Thymus (tissue), 11 donors: ENCODE measurements around the gene PTDSS2. TPM values are rescaled to one million over a fixed set of nuclear protein-coding genes. Genes with fewer than 3 reads are reported as not detected.

ENCODE experiments used
- DNase-seq, 9 donors: peaks; one replicate each; pipeline ENCODE4 v3.0.0-alpha.2; 2013; ENCODE audit warnings: low spot score in 9 of 9, low read depth in 6 of 9, missing footprints in 1 of 9
- H3K27ac ChIP-seq, 2 donors: one replicate each; pipeline ENCODE4 v1.5.1; 2013; ENCODE audit warnings: control low read depth in 1 of 2, low read depth in 1 of 2, low read length in 1 of 2, mild to moderate bottlenecking in 1 of 2, moderate library complexity in 1 of 2
- H3K27me3 ChIP-seq, 2 donors: one replicate each; pipeline ENCODE4 v1.5.1; 2013; ENCODE audit warnings: low read length in 1 of 2; ENCODE audit not compliant: control insufficient read depth in 2 of 2, insufficient read depth in 1 of 2
- H3K36me3 ChIP-seq, 2 donors: one replicate each; pipeline ENCODE4 v1.5.1; 2013; ENCODE audit warnings: low read length in 1 of 2, mild to moderate bottlenecking in 1 of 2, moderate library complexity in 1 of 2; ENCODE audit not compliant: control insufficient read depth in 2 of 2, insufficient read depth in 2 of 2
- H3K4me1 ChIP-seq, 2 donors: one replicate each; pipeline ENCODE4 v1.5.1; 2013; ENCODE audit warnings: low read length in 2 of 2; ENCODE audit not compliant: control insufficient read depth in 2 of 2, insufficient read depth in 2 of 2
- H3K4me3 ChIP-seq, 2 donors: one replicate each; pipeline ENCODE4 v1.5.1; 2013; ENCODE audit warnings: low read length in 2 of 2, control low read depth in 1 of 2, mild to moderate bottlenecking in 1 of 2
- H3K9me3 ChIP-seq, 2 donors: one replicate each; pipeline ENCODE4 v1.5.1; 2013; ENCODE audit warnings: low read length in 1 of 2, mild to moderate bottlenecking in 1 of 2; ENCODE audit not compliant: control insufficient read depth in 2 of 2, insufficient read depth in 1 of 2
- WGBS: extraction: QIAGEN DNeasy Blood & Tissue Kit; methylation state at CpG from one replicate; pipeline ENCODE4 v1.1.7; 2013; 5-methylcytosine and 5-hydroxymethylcytosine counted together
- polyA plus RNA-seq: library from polyadenylated mRNA; stranded (reverse); fragments of 200-250 nt; gene quantifications from one replicate; pipeline ENCODE4 v1.2.3, GENCODE V29; 2013
- total RNA-seq: library from RNA; stranded (reverse); fragments of 120-200 nt; gene quantifications from one replicate; pipeline ENCODE4 v1.2.4, GENCODE V29; 2013
- donor health status: healthy.

Gene PTDSS2
- total and polyA plus RNA-seq, 2 donors = 12.1 to 24.1 TPM

GRCh38 chr11:533586-534395 is 83.7 kb downstream of the PTDSS2 start:
- DNase-seq = no peak
- H3K27ac ChIP-seq = no peak overlapping the region
- H3K4me3 ChIP-seq = peak overlapping the region; percentile 61 to 88
- WGBS = 97% methylated on average over 37 of the region's 37 CpGs
- H3K36me3 ChIP-seq = peaks cover 29 to 31% of the 10 kb centered on the region in 2 donors
- peaks cover 0 to 6% of the 10 kb centered on the region in 2 donors for H3K9me3 ChIP-seq
- H3K27me3 ChIP-seq = peaks cover 19 to 30% of the 10 kb centered on the region in 2 donors
- peaks cover 23 to 31% of the 10 kb centered on the region in 2 donors for H3K4me1 ChIP-seq

GRCh38 chr11:534396-535209 is 84.5 kb downstream of the PTDSS2 start:
- Histone ChIP-seq H3K4me3 (peak overlapping the region; percentile 61 to 88), H3K9me3 (peaks cover 0 to 6% of the 10 kb centered on the region in 2 donors), H3K27ac (peak overlapping the region in 1 of 2 donors; percentile 73), H3K27me3 (peaks cover 19 to 34% of the 10 kb centered on the region in 2 donors), H3K4me1 (peaks cover 23 to 31% of the 10 kb centered on the region in 2 donors), H3K36me3 (peaks cover 29 to 31% of the 10 kb centered on the region in 2 donors)
- WGBS = 13% methylated on average over 65 of the region's 66 CpGs
- peak in 1 of 9 donors; percentile 40 for DNase-seq

- peak overlapping the region in 1 of 2 donors; percentile 73 for H3K27ac ChIP-seq
These were observed 85.1 kb downstream of the PTDSS2 start for GRCh38 chr11:535210-535518.

GRCh38 chr11:535519-536454 is 85.7 kb downstream of the PTDSS2 start, which contains the start of gene HRAS:
Gene HRAS (minus strand): TSS chr11:535576.
- peaks cover 19 to 39% of the 10 kb centered on the region in 2 donors for H3K27me3 ChIP-seq
- under 1% methylated on average over 97 of the region's 97 CpGs for WGBS

More at GRCh38 chr11:535210-535518, 85.1 kb downstream of the PTDSS2 start:
- H3K9me3 ChIP-seq = peaks cover 0 to 6% of the 10 kb centered on the region in 2 donors
- peaks cover 28 to 29% of the 10 kb centered on the region in 2 donors for H3K36me3 ChIP-seq
- WGBS = 1% methylated on average over 54 of the region's 56 CpGs
- H3K27me3 ChIP-seq = peaks cover 19 to 39% of the 10 kb centered on the region in 2 donors
- H3K4me1 ChIP-seq = peaks cover 23 to 31% of the 10 kb centered on the region in 2 donors
- DNase-seq = no peak
- H3K4me3 ChIP-seq = peak overlapping the region in 1 of 2 donors; percentile 88

GRCh38 chr11:536841-537621 is 87.0 kb downstream of the PTDSS2 start, which contains the start of gene LRRC56:
Gene LRRC56 (plus strand): TSS chr11:537527. CDS start chr11:540685, 3,158 bp downstream.
- 2% methylated on average over 93 of the region's 93 CpGs for WGBS
- Histone ChIP-seq H3K27me3 (peaks cover 19 to 39% of the 10 kb centered on the region in 2 donors), H3K4me3 (peak within 1 kb of the TSS; percentile 26 to 88), H3K4me1 (peaks cover 23 to 31% of the 10 kb centered on the region in 2 donors), H3K36me3 (peaks cover 17% of the 10 kb centered on the region in 2 donors), H3K9me3 (peaks cover 0 to 6% of the 10 kb centered on the region in 2 donors), H3K27ac (peak within 1 kb of the TSS in 1 of 2 donors; percentile 3)
- DNase-seq = peak in 4 of 9 donors; percentile 62 to 83 (median 78)

More at GRCh38 chr11:535519-536454, 85.7 kb downstream of the PTDSS2 start, which contains the start of gene HRAS:
- Histone ChIP-seq H3K36me3 (peaks cover 27 to 29% of the 10 kb centered on the region in 2 donors), H3K27ac (peak within 1 kb of the TSS in 1 of 2 donors; percentile 73), H3K4me1 (peaks cover 23 to 31% of the 10 kb centered on the region in 2 donors), H3K9me3 (peaks cover 0 to 6% of the 10 kb centered on the region in 2 donors), H3K4me3 (peak within 1 kb of the TSS; percentile 61 to 88)
- DNase-seq = peak; percentile 76 to 97 (median 91)

GRCh38 chr11:537622-538430 is 87.7 kb downstream of the PTDSS2 start:
- Histone ChIP-seq H3K4me1 (peaks cover 23 to 31% of the 10 kb centered on the region in 2 donors), H3K27me3 (peaks cover 19 to 39% of the 10 kb centered on the region in 2 donors), H3K27ac (no peak overlapping the region), H3K4me3 (peak overlapping the region; percentile 26 to 88), H3K9me3 (peaks cover 0 to 6% of the 10 kb centered on the region in 2 donors), H3K36me3 (peaks cover 9% of the 10 kb centered on the region in 2 donors)
- WGBS = 47% methylated on average over 19 of the region's 19 CpGs
- DNase-seq = no peak

GRCh38 chr11:538431-539051 is 88.5 kb downstream of the PTDSS2 start:
- peaks cover 19 to 39% of the 10 kb centered on the region in 2 donors for H3K27me3 ChIP-seq
- H3K36me3 ChIP-seq = peaks cover 2% of the 10 kb centered on the region in 2 donors
- peaks cover 0 to 6% of the 10 kb centered on the region in 2 donors for H3K9me3 ChIP-seq
- H3K4me3 ChIP-seq = no peak overlapping the region
- WGBS = 97% methylated on average over 20 of the region's 20 CpGs
- no peak for DNase-seq
- H3K4me1 ChIP-seq = peaks cover 23 to 31% of the 10 kb centered on the region in 2 donors
- H3K27ac ChIP-seq = no peak overlapping the region
